Measurements from ENCODE around the gene COL15A1. TPM values are rescaled to one million over a fixed set of nuclear protein-coding genes. Genes with fewer than 3 reads are reported as not detected.

The COL15A1 gene
- total and polyA plus RNA-seq, 2 of the 13 experiments (the other 11 are each of a cell fraction or from before 2014, with no cell fraction given) = not detected

GRCh38 chr9:98995059-98995671, 51.5 kb downstream of the COL15A1 start (continued):
- TF ChIP-seq ARID3A (IDR thresholded peaks at IDR 0.05; ENCODE audit: low read depth, low read length) (no peak), ZNF710 (CRISPR knock-in tag; IDR thresholded peaks at IDR 0.05; ENCODE audit: borderline replicate concordance) (no peak), CHD4 (IDR thresholded peaks at IDR 0.05; ENCODE audit: borderline replicate concordance, low read length) (no peak), SMAD1 (CRISPR knock-in tag; IDR thresholded peaks at IDR 0.05; ENCODE audit: borderline replicate concordance, low read depth) (no peak), ZBTB42 (CRISPR knock-in tag; IDR thresholded peaks at IDR 0.05) (no peak)

- Histone ChIP-seq H3K4me1 (ENCODE audit: insufficient read depth, low read length) (no peaks in the 10 kb centered on the region), H3K4me3 (replicated peaks in 1 of 3; ENCODE audit: insufficient read depth in 1 of 3, low read depth in 2 of 3, low read length in 3 of 3) (no peak overlapping the region), H3K27me3 (ENCODE audit: control insufficient read depth in 1 of 2, insufficient read depth in 2 of 2, low read length in 2 of 2) (0 out of 5 replicates have a peak, but pooled peaks cover 0 to 9% of the 10 kb centered on the region in 2 experiments), H3K27ac (ENCODE audit: extremely low read length, insufficient read depth, low read length) (no peak overlapping the region), H3K4me2 (ENCODE audit: low read depth, low read length) (no peak overlapping the region), H3K9me3 (ENCODE audit: low read length) (no peaks in the 10 kb centered on the region), H4K20me1 (ENCODE audit: insufficient read depth, low read length) (no peaks in the 10 kb centered on the region), H3K79me2 (ENCODE audit: insufficient read depth, low read length) (no peaks in the 10 kb centered on the region), H3K36me3 (replicated peaks in 1 of 2; ENCODE audit: control insufficient read depth in 1 of 2, insufficient read depth in 2 of 2, low read length in 2 of 2) (no peaks in the 10 kb centered on the region), H2AFZ (ENCODE audit: low read length) (no peak overlapping the region), H3K9ac (ENCODE audit: insufficient read depth, low read depth, low read length) (no peak overlapping the region)
- intact Hi-C loops (cut with micrococcal nuclease; ENCODE audit: unreplicated experiment) (no loop called here), in situ Hi-C loops (cut with HindIII; ENCODE audit: extremely low pct_ligation_motif_present, low pct_unique_long_range_greater_than_20kb) (loop anchor here (5.0 kb wide), 2 partner anchors 141 to 149 kb away; no protein-coding TSS in a partner anchor)
- POLR2A ChIA-PET = no interaction called here
- FAIRE-seq (no peak), DNase-seq (ENCODE audit: low spot score) (no peak), ATAC-seq (no peak)
- CTCF ChIA-PET (ENCODE audit: low intra/inter-chr PET ratio, low total read pairs) = no interaction called here
- WGBS (ENCODE audit: low lambda C conversion rate) = 20% methylated on average over 7 of the region's 7 CpGs
- BruUV-seq (replicated peaks) = no TSS peak
- TF ChIP-seq ZNF878 (CRISPR knock-in tag; IDR thresholded peaks at IDR 0.05) (no peak), SNAI1 (CRISPR knock-in tag; IDR thresholded peaks at IDR 0.05; ENCODE audit: borderline replicate concordance) (no peak), SIX4 (CRISPR knock-in tag; IDR thresholded peaks at IDR 0.05) (no peak), SIN3B (IDR thresholded peaks at IDR 0.05; ENCODE audit: low read length) (no peak), ZNF441 (CRISPR knock-in tag; IDR thresholded peaks at IDR 0.05; ENCODE audit: borderline replicate concordance) (no peak), DZIP1 (CRISPR knock-in tag; IDR thresholded peaks at IDR 0.05) (no peak), IRF9 (CRISPR knock-in tag; IDR thresholded peaks at IDR 0.05; ENCODE audit: borderline replicate concordance) (no peak), ATF1 (CRISPR knock-in tag; IDR thresholded peaks at IDR 0.05) (no peak)
Observed at GRCh38 chr9:98995971-98996504, 52.3 kb downstream of the COL15A1 start.
